Measurements from ENCODE around the gene GATD1. TPM values are rescaled to one million over a fixed set of nuclear protein-coding genes. Genes with fewer than 3 reads are reported as not detected.
A peak's percentile ranks its signal among the peaks of the same experiment; 100 is the strongest.

GATD1 gene
- total RNA-seq, 1 experiment from 2014 or later = 43.6 TPM

- no peak for DNase-seq
- no peaks in the 10 kb centered on the region for H3K9me2 ChIP-seq (replicated peaks; ENCODE audit: insufficient read depth, low read length)
- H3K27ac ChIP-seq (ENCODE audit: low read length) = no peak overlapping the region
- 0 out of 2 replicates have a peak, but pooled peaks cover 6% of the 10 kb centered on the region for H3K36me3 ChIP-seq (ENCODE audit: insufficient read depth, low read length)
- peaks cover 8% of the 10 kb centered on the region; the same call in 1 of the 2 replicates for H4K20me1 ChIP-seq (ENCODE audit: insufficient read depth, low read depth, low read length)
- no peak overlapping the region for H3K4me3 ChIP-seq (ENCODE audit: low read length)
- H3K27me3 ChIP-seq (ENCODE audit: low read length) = no peaks in the 10 kb centered on the region
- peaks cover 24% of the 10 kb centered on the region for H3K79me2 ChIP-seq (ENCODE audit: low read length)
- H3K9ac ChIP-seq (ENCODE audit: low read length) = no peak overlapping the region
- H3K4me1 ChIP-seq (ENCODE audit: low read length) = peaks cover 42% of the 10 kb centered on the region
- H2AFZ ChIP-seq (ENCODE audit: low read length) = no peak overlapping the region
- no peaks in the 10 kb centered on the region for H3K9me3 ChIP-seq (ENCODE audit: low read length)
- no peak overlapping the region for H3K4me2 ChIP-seq (ENCODE audit: low read depth, low read length, poor library complexity, severe bottlenecking)
Measured at GRCh38 chr11:782264-783174, 5.2 kb upstream of the GATD1 start.

GRCh38 chr11:779955-780532 is 2.8 kb upstream of the GATD1 start:
- H4K20me1 ChIP-seq (ENCODE audit: insufficient read depth, low read depth, low read length) = peaks cover 23% of the 10 kb centered on the region
- no peak overlapping the region for H3K4me3 ChIP-seq (ENCODE audit: low read length)
- no peak overlapping the region for H3K9ac ChIP-seq (ENCODE audit: low read length)
- no peaks in the 10 kb centered on the region for H3K9me2 ChIP-seq (replicated peaks; ENCODE audit: insufficient read depth, low read length)
- H3K4me2 ChIP-seq (ENCODE audit: low read depth, low read length, poor library complexity, severe bottlenecking) = no peak overlapping the region
- H3K36me3 ChIP-seq (ENCODE audit: insufficient read depth, low read length) = 0 out of 2 replicates have a peak, but pooled peaks cover 6% of the 10 kb centered on the region
- H3K79me2 ChIP-seq (ENCODE audit: low read length) = peaks cover 44% of the 10 kb centered on the region
- no peak overlapping the region for H3K27ac ChIP-seq (ENCODE audit: low read length)
- H3K27me3 ChIP-seq (ENCODE audit: low read length) = no peaks in the 10 kb centered on the region
- H3K4me1 ChIP-seq (ENCODE audit: low read length) = peaks cover 35% of the 10 kb centered on the region
- H3K9me3 ChIP-seq (ENCODE audit: low read length) = no peaks in the 10 kb centered on the region
- DNase-seq = no peak
- H2AFZ ChIP-seq (ENCODE audit: low read length) = no peak overlapping the region

- 0 out of 2 replicates have a peak, but pooled peaks cover 6% of the 10 kb centered on the region for H3K36me3 ChIP-seq (ENCODE audit: insufficient read depth, low read length)
- peaks cover 52% of the 10 kb centered on the region for H3K79me2 ChIP-seq (ENCODE audit: low read length)
- H3K4me3 ChIP-seq (ENCODE audit: low read length) = peak overlapping the region; percentile 94; the same call in 1 of the 2 replicates
- peak overlapping the region; percentile 96; the same call in 1 of the 2 replicates for H3K9ac ChIP-seq (ENCODE audit: low read length)
- no peaks in the 10 kb centered on the region for H3K9me2 ChIP-seq (replicated peaks; ENCODE audit: insufficient read depth, low read length)
- no peaks in the 10 kb centered on the region for H3K9me3 ChIP-seq (ENCODE audit: low read length)
- no peak overlapping the region for H3K27ac ChIP-seq (ENCODE audit: low read length)
- H3K4me2 ChIP-seq (ENCODE audit: low read depth, low read length, poor library complexity, severe bottlenecking) = peak overlapping the region; percentile 97
- peaks cover 35% of the 10 kb centered on the region for H3K4me1 ChIP-seq (ENCODE audit: low read length)
- no peaks in the 10 kb centered on the region for H3K27me3 ChIP-seq (ENCODE audit: low read length)
- DNase-seq = no peak
- H4K20me1 ChIP-seq (ENCODE audit: insufficient read depth, low read depth, low read length) = peaks cover 27% of the 10 kb centered on the region
- H2AFZ ChIP-seq (ENCODE audit: low read length) = no peak overlapping the region
Measured at GRCh38 chr11:778976-779954, 2.0 kb upstream of the GATD1 start.

GRCh38 chr11:776561-777287 is 563 bp downstream of the GATD1 start:
- Histone ChIP-seq H4K20me1 (ENCODE audit: insufficient read depth, low read depth, low read length) (peaks cover 42% of the 10 kb centered on the region), H3K27ac (ENCODE audit: low read length) (peak overlapping the region; percentile 86), H3K4me3 (ENCODE audit: low read length) (peak overlapping the region; percentile 94)

GRCh38 chr11:776263-776560 is 1.1 kb downstream of the GATD1 start:
- peak overlapping the region; percentile 96 for H3K9ac ChIP-seq (ENCODE audit: low read length)
- peaks cover 10% of the 10 kb centered on the region; the same call in 1 of the 2 replicates for H3K36me3 ChIP-seq (ENCODE audit: insufficient read depth, low read length)
- no peaks in the 10 kb centered on the region for H3K9me3 ChIP-seq (ENCODE audit: low read length)
- no peak overlapping the region for H2AFZ ChIP-seq (ENCODE audit: low read length)
- H3K9me2 ChIP-seq (replicated peaks; ENCODE audit: insufficient read depth, low read length) = no peaks in the 10 kb centered on the region
- peak overlapping the region; percentile 70 for H3K27ac ChIP-seq (ENCODE audit: low read length)
- no peak for DNase-seq
- H4K20me1 ChIP-seq (ENCODE audit: insufficient read depth, low read depth, low read length) = peaks cover 46% of the 10 kb centered on the region
- H3K79me2 ChIP-seq (ENCODE audit: low read length) = peaks cover 67% of the 10 kb centered on the region
- H3K4me2 ChIP-seq (ENCODE audit: low read depth, low read length, poor library complexity, severe bottlenecking) = peak overlapping the region; percentile 96
- H3K4me1 ChIP-seq (ENCODE audit: low read length) = peaks cover 35% of the 10 kb centered on the region
- H3K27me3 ChIP-seq (ENCODE audit: low read length) = no peaks in the 10 kb centered on the region
- H3K4me3 ChIP-seq (ENCODE audit: low read length) = peak overlapping the region; percentile 94

More at GRCh38 chr11:776561-777287, 563 bp downstream of the GATD1 start:
- peaks cover 35% of the 10 kb centered on the region for H3K4me1 ChIP-seq (ENCODE audit: low read length)
- no peaks in the 10 kb centered on the region for H3K9me2 ChIP-seq (replicated peaks; ENCODE audit: insufficient read depth, low read length)
- H3K9ac ChIP-seq (ENCODE audit: low read length) = peak overlapping the region; percentile 96
- peak overlapping the region; percentile 97 for H3K4me2 ChIP-seq (ENCODE audit: low read depth, low read length, poor library complexity, severe bottlenecking)
- no peaks in the 10 kb centered on the region for H3K9me3 ChIP-seq (ENCODE audit: low read length)
- H3K79me2 ChIP-seq (ENCODE audit: low read length) = peaks cover 67% of the 10 kb centered on the region
- H2AFZ ChIP-seq (ENCODE audit: low read length) = no peak overlapping the region
- peak; percentile 81 for DNase-seq
- H3K27me3 ChIP-seq (ENCODE audit: low read length) = no peaks in the 10 kb centered on the region
- H3K36me3 ChIP-seq (ENCODE audit: insufficient read depth, low read length) = peaks cover 10% of the 10 kb centered on the region; the same call in 1 of the 2 replicates

- peaks cover 64% of the 10 kb centered on the region for H3K79me2 ChIP-seq (ENCODE audit: low read length)
Measured at GRCh38 chr11:774873-775592, 2.3 kb downstream of the GATD1 start.

GRCh38 chr11:773830-774229 is 3.5 kb downstream of the GATD1 start:
- Histone ChIP-seq H3K4me3 (ENCODE audit: low read length) (no peak overlapping the region), H3K27me3 (ENCODE audit: low read length) (no peaks in the 10 kb centered on the region), H3K4me1 (ENCODE audit: low read length) (peaks cover 20% of the 10 kb centered on the region), H3K9me3 (ENCODE audit: low read length) (no peaks in the 10 kb centered on the region), H3K27ac (ENCODE audit: low read length) (no peak overlapping the region), H2AFZ (ENCODE audit: low read length) (no peak overlapping the region), H3K9me2 (replicated peaks; ENCODE audit: insufficient read depth, low read length) (no peaks in the 10 kb centered on the region), H3K79me2 (ENCODE audit: low read length) (peaks cover 55% of the 10 kb centered on the region), H3K4me2 (ENCODE audit: low read depth, low read length, poor library complexity, severe bottlenecking) (no peak overlapping the region), H3K36me3 (ENCODE audit: insufficient read depth, low read length) (peaks cover 14% of the 10 kb centered on the region), H3K9ac (ENCODE audit: low read length) (no peak overlapping the region), H4K20me1 (ENCODE audit: insufficient read depth, low read depth, low read length) (peaks cover 44% of the 10 kb centered on the region)
- no peak for DNase-seq

More at GRCh38 chr11:774873-775592, 2.3 kb downstream of the GATD1 start:
- no peaks in the 10 kb centered on the region for H3K9me2 ChIP-seq (replicated peaks; ENCODE audit: insufficient read depth, low read length)
- no peaks in the 10 kb centered on the region for H3K9me3 ChIP-seq (ENCODE audit: low read length)
- no peak overlapping the region for H3K4me3 ChIP-seq (ENCODE audit: low read length)
- no peaks in the 10 kb centered on the region for H3K27me3 ChIP-seq (ENCODE audit: low read length)
- H3K36me3 ChIP-seq (ENCODE audit: insufficient read depth, low read length) = peaks cover 17% of the 10 kb centered on the region
- peaks cover 51% of the 10 kb centered on the region for H4K20me1 ChIP-seq (ENCODE audit: insufficient read depth, low read depth, low read length)
- no peak for DNase-seq
- peak overlapping the region; percentile 96 for H3K4me2 ChIP-seq (ENCODE audit: low read depth, low read length, poor library complexity, severe bottlenecking)
- H3K9ac ChIP-seq (ENCODE audit: low read length) = peak overlapping the region; percentile 96; the same call in 1 of the 2 replicates
- peaks cover 30% of the 10 kb centered on the region for H3K4me1 ChIP-seq (ENCODE audit: low read length)
- no peak overlapping the region for H2AFZ ChIP-seq (ENCODE audit: low read length)
- H3K27ac ChIP-seq (ENCODE audit: low read length) = no peak overlapping the region

All from Karpas-422 (cell line).